ENCODE data around the gene BACE2. TPM values are rescaled to one million over a fixed set of nuclear protein-coding genes. Genes with fewer than 3 reads are reported as not detected.

The BACE2 gene
- total RNA-seq, 1 donor, result 122 TPM

- peak; percentile 10 for TF ChIP-seq CTCF (IDR thresholded peaks at IDR 0.05; ENCODE audit: insufficient read depth, low read length)
- H3K4me3 ChIP-seq (ENCODE audit: low read depth, low read length), result peak overlapping the region; percentile 79
- DNase-seq (ENCODE audit: low read depth), result peak; percentile 75
Measured at GRCh38 chr21:41168391-41169257, 664 bp downstream of the BACE2 start.

- TF ChIP-seq CTCF (IDR thresholded peaks at IDR 0.05; ENCODE audit: insufficient read depth, low read length), result no peak
- H3K4me3 ChIP-seq (ENCODE audit: low read depth, low read length), result peak overlapping the region; percentile 79
- DNase-seq (ENCODE audit: low read depth), result no peak
Measured at GRCh38 chr21:41169258-41169576, 1.3 kb downstream of the BACE2 start.

GRCh38 chr21:41169701-41170100 lies 1.7 kb downstream of the BACE2 start:
- peak overlapping the region; percentile 79 for H3K4me3 ChIP-seq (ENCODE audit: low read depth, low read length)
- TF ChIP-seq CTCF (IDR thresholded peaks at IDR 0.05; ENCODE audit: insufficient read depth, low read length), result no peak
- peak; percentile 60 for DNase-seq (ENCODE audit: low read depth)

GRCh38 chr21:41170442-41170841 lies 2.5 kb downstream of the BACE2 start:
- peak; percentile 89 for TF ChIP-seq CTCF (IDR thresholded peaks at IDR 0.05; ENCODE audit: insufficient read depth, low read length)
- DNase-seq (ENCODE audit: low read depth), result peak; percentile 55

GRCh38 chr21:41170859-41171609 lies 3.1 kb downstream of the BACE2 start:
- TF ChIP-seq CTCF (IDR thresholded peaks at IDR 0.05; ENCODE audit: insufficient read depth, low read length), result no peak
- DNase-seq (ENCODE audit: low read depth), result peak; percentile 61
- H3K4me3 ChIP-seq (ENCODE audit: low read depth, low read length), result no peak overlapping the region

More at GRCh38 chr21:41170442-41170841, 2.5 kb downstream of the BACE2 start:
- peak overlapping the region; percentile 2 for H3K4me3 ChIP-seq (ENCODE audit: low read depth, low read length)

GRCh38 chr21:41175080-41175479 lies 7.1 kb downstream of the BACE2 start:
- H3K4me3 ChIP-seq (ENCODE audit: low read depth, low read length), result no peak overlapping the region
- TF ChIP-seq CTCF (IDR thresholded peaks at IDR 0.05; ENCODE audit: insufficient read depth, low read length), result no peak
- no peak for DNase-seq (ENCODE audit: low read depth)
